SH-SY5Y (cell line): Measurements from ENCODE around the gene WDFY4.

Source experiments
- GATA2 ChIP-seq: IDR thresholded peaks from 2 replicates; pipeline ENCODE4 v1.6.1; 2011; ENCODE audit warnings: mild to moderate bottlenecking, low read depth, low read length
- GATA3 ChIP-seq: IDR thresholded peaks from 2 replicates; pipeline ENCODE4 v1.6.1; 2011; ENCODE audit warnings: low read depth, mild to moderate bottlenecking, low read length, moderate library complexity

DNA sequence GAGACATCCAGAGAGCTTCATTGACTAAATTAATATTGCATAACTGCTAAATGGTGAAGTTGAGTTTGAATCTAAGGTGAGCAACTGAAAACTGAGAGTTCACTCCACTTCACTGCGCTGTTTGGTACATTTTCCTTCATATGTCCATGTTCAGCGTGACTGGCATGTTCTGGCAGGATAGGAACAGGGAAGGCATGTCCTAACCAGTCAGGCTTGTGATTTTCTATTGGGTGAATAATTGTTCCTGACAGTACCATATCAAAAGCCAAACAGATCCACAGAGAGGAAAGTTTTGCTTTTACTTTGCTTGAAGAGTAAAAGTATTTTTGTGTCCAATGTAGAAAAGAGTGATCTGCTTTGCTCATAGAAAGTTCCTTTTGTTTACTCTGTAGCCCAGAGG is 53.2 kb downstream of the WDFY4 start:
- TF ChIP-seq GATA3 (no peak), GATA2 (no peak)
